Measurements from ENCODE around the gene TOMM34. TPM values are rescaled to one million over a fixed set of nuclear protein-coding genes. Genes with fewer than 3 reads are reported as not detected.

TOMM34 gene
- total RNA-seq, 1 experiment from 2014 or later: 61.1 TPM

DNA sequence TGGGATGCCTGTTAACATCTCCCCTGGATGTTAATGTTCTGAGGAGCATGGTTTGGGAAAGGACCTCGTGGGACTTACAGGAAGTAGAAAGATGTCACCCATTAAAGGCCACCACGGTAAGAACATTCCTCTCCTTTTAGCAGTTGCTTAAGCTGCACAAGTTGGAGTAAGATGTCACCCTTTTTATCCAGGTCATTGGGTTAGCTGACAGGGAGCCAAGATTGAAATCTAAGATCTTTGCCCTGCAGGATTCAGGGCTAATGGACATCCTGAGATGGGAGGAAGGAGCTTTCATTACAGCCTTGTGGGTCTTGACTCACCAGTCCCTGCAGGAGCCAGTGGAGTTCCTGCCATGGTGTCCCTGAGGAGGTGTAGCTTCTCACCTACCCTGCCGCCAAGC lies 28.3 kb downstream of the TOMM34 start:
- no peak for DNase-seq
- CTCF ChIA-PET: interaction anchor here (0.5 to 0.6 kb wide), 2 partner anchors 22 to 27 kb away, joined by 4 to 6 read pairs; partner anchors contain the start of gene PABPC1L
- no peaks in the 10 kb centered on the region for H3K9me3 Mint-ChIP-seq (ENCODE audit: low read depth, unreplicated experiment)
- H3K36me3 Mint-ChIP-seq (ENCODE audit: insufficient read depth, unreplicated experiment): peaks cover 20% of the 10 kb centered on the region
- TF ChIP-seq, protein P1, sequence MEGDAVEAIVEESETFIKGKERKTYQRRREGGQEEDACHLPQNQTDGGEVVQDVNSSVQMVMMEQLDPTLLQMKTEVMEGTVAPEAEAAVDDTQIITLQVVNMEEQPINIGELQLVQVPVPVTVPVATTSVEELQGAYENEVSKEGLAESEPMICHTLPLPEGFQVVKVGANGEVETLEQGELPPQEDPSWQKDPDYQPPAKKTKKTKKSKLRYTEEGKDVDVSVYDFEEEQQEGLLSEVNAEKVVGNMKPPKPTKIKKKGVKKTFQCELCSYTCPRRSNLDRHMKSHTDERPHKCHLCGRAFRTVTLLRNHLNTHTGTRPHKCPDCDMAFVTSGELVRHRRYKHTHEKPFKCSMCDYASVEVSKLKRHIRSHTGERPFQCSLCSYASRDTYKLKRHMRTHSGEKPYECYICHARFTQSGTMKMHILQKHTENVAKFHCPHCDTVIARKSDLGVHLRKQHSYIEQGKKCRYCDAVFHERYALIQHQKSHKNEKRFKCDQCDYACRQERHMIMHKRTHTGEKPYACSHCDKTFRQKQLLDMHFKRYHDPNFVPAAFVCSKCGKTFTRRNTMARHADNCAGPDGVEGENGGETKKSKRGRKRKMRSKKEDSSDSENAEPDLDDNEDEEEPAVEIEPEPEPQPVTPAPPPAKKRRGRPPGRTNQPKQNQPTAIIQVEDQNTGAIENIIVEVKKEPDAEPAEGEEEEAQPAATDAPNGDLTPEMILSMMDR (IDR thresholded peaks at IDR 0.05; ENCODE audit: unreplicated experiment): no peak
- intact Hi-C loops (cut with micrococcal nuclease; ENCODE audit: unreplicated experiment): no loop called here
- no peak overlapping the region for H3K4me3 Mint-ChIP-seq (ENCODE audit: low read depth, unreplicated experiment)
- H3K27ac Mint-ChIP-seq (ENCODE audit: unreplicated experiment): no peak overlapping the region
- no peaks in the 10 kb centered on the region for H3K27me3 Mint-ChIP-seq (ENCODE audit: unreplicated experiment)
- H3K4me1 Mint-ChIP-seq (ENCODE audit: low read depth, unreplicated experiment): no peaks in the 10 kb centered on the region
- BruUV-seq (replicated peaks): no TSS peak

DNA sequence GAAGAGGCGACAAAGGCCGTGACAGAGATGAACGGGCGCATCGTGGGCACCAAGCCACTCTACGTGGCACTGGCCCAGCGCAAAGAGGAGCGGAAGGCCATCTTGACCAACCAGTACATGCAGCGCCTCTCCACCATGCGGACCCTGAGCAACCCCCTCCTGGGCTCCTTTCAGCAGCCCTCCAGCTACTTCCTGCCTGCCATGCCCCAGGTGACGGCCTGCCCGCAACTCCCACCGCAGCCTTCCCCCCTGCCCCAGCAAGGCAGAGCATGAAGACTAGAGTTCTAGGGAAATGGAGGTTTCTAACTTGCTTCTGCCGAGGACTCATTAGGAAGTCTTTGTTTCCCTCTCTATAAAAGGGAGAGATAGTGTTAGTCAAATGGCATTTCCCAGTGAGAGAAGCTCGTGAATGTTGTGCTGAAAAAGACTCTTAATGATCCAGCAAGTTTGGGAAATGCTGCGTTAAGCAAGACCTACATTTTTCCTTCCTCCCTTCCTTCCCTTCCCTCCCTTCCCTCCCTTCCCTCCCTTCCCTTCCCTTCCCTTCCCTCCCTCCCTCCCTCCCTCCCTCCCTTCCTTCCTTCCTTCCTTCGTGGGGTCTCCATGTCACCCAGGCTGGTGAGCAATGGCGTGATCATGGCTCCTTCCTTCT lies 29.6 kb downstream of the TOMM34 start:
- no peaks in the 10 kb centered on the region for H3K9me3 Mint-ChIP-seq (ENCODE audit: low read depth, unreplicated experiment)
- CTCF ChIA-PET: no interaction called here
- intact Hi-C loops (cut with micrococcal nuclease; ENCODE audit: unreplicated experiment): no loop called here
- H3K4me1 Mint-ChIP-seq (ENCODE audit: low read depth, unreplicated experiment): no peaks in the 10 kb centered on the region
- no TSS peak for BruUV-seq (replicated peaks)
- TF ChIP-seq, protein P1 (IDR thresholded peaks at IDR 0.05; ENCODE audit: unreplicated experiment): no peak
- H3K27me3 Mint-ChIP-seq (ENCODE audit: unreplicated experiment): no peaks in the 10 kb centered on the region
- no peak overlapping the region for H3K4me3 Mint-ChIP-seq (ENCODE audit: low read depth, unreplicated experiment)
- no peak overlapping the region for H3K27ac Mint-ChIP-seq (ENCODE audit: unreplicated experiment)
- H3K36me3 Mint-ChIP-seq (ENCODE audit: insufficient read depth, unreplicated experiment): peaks cover 25% of the 10 kb centered on the region
- no peak for DNase-seq

DNA sequence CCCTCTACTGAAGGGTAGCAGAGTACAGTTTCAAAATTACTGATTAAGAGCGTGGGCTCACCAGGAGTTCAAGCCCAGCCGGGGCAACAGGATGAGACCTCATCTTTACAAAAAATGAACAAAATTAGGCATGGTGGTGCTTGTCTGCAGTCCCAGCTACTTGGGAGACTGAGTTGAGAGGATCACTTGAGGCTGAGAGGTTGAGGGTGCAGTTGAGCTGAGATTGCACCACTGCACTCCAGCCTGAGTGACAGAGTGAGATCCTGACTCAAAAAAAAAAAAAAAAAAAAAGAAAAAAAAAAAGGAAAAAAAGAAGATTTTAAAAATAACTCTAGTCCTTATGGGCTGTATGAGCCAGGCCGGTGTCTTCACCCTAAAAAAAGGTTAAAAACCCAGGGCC lies 31.6 kb downstream of the TOMM34 start:
- intact Hi-C loops (cut with micrococcal nuclease; ENCODE audit: unreplicated experiment): no loop called here
- no peak for DNase-seq
- H3K27ac Mint-ChIP-seq (ENCODE audit: unreplicated experiment): no peak overlapping the region
- peaks cover 25% of the 10 kb centered on the region for H3K36me3 Mint-ChIP-seq (ENCODE audit: insufficient read depth, unreplicated experiment)
- no peak overlapping the region for H3K4me3 Mint-ChIP-seq (ENCODE audit: low read depth, unreplicated experiment)
- CTCF ChIA-PET: interaction anchor here (0.7 kb wide), 1 partner anchor 296 kb away, joined by 5 read pairs; no protein-coding TSS in a partner anchor
- no peaks in the 10 kb centered on the region for H3K4me1 Mint-ChIP-seq (ENCODE audit: low read depth, unreplicated experiment)
- H3K9me3 Mint-ChIP-seq (ENCODE audit: low read depth, unreplicated experiment): no peaks in the 10 kb centered on the region
- TF ChIP-seq, protein P1 (IDR thresholded peaks at IDR 0.05; ENCODE audit: unreplicated experiment): no peak
- no peaks in the 10 kb centered on the region for H3K27me3 Mint-ChIP-seq (ENCODE audit: unreplicated experiment)
- BruUV-seq (replicated peaks): no TSS peak

DNA sequence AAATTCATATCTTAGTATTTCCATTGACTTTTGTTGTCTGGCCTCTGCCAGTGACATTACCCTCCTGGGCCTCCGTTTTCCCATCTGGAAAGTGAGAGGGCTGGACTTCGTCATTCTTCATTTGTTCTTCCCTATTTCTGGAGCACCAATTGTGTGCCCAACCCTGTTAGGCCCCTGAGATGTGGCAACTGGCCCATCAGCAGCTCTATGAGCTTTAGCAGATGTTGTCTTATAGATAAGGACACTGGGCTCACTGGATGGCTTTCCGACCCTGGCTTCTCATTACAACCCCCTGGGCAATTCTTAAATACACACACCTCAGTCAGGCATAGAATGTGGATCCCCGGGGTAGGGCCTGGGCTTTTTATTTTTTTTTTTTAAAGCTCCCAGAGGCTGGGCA lies 35.7 kb downstream of the TOMM34 start:
- DNase-seq: no peak
- intact Hi-C loops (cut with micrococcal nuclease; ENCODE audit: unreplicated experiment): no loop called here
- Mint-ChIP-seq H3K27me3 (ENCODE audit: unreplicated experiment) (no peaks in the 10 kb centered on the region), H3K9me3 (ENCODE audit: low read depth, unreplicated experiment) (no peaks in the 10 kb centered on the region), H3K36me3 (ENCODE audit: insufficient read depth, unreplicated experiment) (peaks cover 23% of the 10 kb centered on the region), H3K4me1 (ENCODE audit: low read depth, unreplicated experiment) (no peaks in the 10 kb centered on the region), H3K4me3 (ENCODE audit: low read depth, unreplicated experiment) (no peak overlapping the region), H3K27ac (ENCODE audit: unreplicated experiment) (no peak overlapping the region)
- CTCF ChIA-PET: interaction anchor here (0.6 kb wide), 1 partner anchor 689 kb away, joined by 3 read pairs; no protein-coding TSS in a partner anchor
- no TSS peak for BruUV-seq (replicated peaks)
- TF ChIP-seq, protein P1 (IDR thresholded peaks at IDR 0.05; ENCODE audit: unreplicated experiment): no peak
